ENCODE data around the gene ACSM3. TPM values are rescaled to one million over a fixed set of nuclear protein-coding genes. Genes with fewer than 3 reads are reported as not detected.

Gene ACSM3
- total and polyA plus RNA-seq, 9 of the 15 experiments (the other 6 are each of a cell fraction or from before 2014, with no cell fraction given): 112 to 420 (median 182) TPM

DNA sequence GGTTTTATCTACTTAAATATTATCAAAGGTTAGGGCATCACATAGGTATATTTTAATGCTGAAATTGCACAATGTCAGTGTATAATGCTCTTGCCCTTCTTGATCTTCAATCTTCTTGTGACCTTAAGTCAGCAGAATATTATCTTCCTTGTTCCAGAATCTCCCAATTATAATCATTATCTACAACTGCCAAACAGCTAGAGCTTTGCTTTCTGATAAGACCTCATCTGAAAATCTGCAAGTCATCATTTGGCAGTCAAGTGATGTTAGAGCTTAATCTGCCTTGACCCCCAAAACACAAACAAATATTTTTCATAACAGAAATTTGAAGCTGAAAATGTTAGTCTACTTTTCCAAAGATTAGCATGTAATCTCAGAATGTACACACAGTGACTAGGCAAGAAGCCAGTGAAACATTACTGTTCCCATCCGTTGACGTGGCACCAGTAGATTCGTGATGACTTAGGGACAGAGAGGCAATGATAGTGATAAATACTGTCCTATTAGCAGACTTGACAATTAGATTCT lies 62.3 kb downstream of the ACSM3 start (continued):
- TF ChIP-seq, protein P1, sequence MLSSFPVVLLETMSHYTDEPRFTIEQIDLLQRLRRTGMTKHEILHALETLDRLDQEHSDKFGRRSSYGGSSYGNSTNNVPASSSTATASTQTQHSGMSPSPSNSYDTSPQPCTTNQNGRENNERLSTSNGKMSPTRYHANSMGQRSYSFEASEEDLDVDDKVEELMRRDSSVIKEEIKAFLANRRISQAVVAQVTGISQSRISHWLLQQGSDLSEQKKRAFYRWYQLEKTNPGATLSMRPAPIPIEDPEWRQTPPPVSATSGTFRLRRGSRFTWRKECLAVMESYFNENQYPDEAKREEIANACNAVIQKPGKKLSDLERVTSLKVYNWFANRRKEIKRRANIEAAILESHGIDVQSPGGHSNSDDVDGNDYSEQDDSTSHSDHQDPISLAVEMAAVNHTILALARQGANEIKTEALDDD (IDR thresholded peaks at IDR 0.05): peak; percentile 65; the same call in 1 of the 2 replicates
- peak in 1 of 2 experiments; percentile 92; a peak in 2 of 4 replicates for TF ChIP-seq HDAC1 (IDR thresholded peaks at IDR 0.05)
- TF ChIP-seq DACH1 (IDR thresholded peaks at IDR 0.05; ENCODE audit: partially characterized antibody): peak; percentile 57
- TF ChIP-seq, protein P2, sequence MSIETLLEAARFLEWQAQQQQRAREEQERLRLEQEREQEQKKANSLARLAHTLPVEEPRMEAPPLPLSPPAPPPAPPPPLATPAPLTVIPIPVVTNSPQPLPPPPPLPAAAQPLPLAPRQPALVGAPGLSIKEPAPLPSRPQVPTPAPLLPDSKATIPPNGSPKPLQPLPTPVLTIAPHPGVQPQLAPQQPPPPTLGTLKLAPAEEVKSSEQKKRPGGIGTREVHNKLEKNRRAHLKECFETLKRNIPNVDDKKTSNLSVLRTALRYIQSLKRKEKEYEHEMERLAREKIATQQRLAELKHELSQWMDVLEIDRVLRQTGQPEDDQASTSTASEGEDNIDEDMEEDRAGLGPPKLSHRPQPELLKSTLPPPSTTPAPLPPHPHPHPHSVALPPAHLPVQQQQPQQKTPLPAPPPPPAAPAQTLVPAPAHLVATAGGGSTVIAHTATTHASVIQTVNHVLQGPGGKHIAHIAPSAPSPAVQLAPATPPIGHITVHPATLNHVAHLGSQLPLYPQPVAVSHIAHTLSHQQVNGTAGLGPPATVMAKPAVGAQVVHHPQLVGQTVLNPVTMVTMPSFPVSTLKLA (conservative IDR thresholded peaks at IDR 0.05): peak in 1 of 2 experiments; percentile 49; a peak in 3 of 4 replicates
- peak; percentile 85 for TF ChIP-seq NCOA1 (IDR thresholded peaks at IDR 0.05; ENCODE audit: low read depth)
- TF ChIP-seq, protein P3, sequence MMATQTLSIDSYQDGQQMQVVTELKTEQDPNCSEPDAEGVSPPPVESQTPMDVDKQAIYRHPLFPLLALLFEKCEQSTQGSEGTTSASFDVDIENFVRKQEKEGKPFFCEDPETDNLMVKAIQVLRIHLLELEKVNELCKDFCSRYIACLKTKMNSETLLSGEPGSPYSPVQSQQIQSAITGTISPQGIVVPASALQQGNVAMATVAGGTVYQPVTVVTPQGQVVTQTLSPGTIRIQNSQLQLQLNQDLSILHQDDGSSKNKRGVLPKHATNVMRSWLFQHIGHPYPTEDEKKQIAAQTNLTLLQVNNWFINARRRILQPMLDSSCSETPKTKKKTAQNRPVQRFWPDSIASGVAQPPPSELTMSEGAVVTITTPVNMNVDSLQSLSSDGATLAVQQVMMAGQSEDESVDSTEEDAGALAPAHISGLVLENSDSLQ (IDR thresholded peaks at IDR 0.05): peak; percentile 72
- TF ChIP-seq, protein P4, sequence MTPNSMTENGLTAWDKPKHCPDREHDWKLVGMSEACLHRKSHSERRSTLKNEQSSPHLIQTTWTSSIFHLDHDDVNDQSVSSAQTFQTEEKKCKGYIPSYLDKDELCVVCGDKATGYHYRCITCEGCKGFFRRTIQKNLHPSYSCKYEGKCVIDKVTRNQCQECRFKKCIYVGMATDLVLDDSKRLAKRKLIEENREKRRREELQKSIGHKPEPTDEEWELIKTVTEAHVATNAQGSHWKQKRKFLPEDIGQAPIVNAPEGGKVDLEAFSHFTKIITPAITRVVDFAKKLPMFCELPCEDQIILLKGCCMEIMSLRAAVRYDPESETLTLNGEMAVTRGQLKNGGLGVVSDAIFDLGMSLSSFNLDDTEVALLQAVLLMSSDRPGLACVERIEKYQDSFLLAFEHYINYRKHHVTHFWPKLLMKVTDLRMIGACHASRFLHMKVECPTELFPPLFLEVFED (CRISPR knock-in tag; conservative IDR thresholded peaks at IDR 0.05): peak; percentile 67; the same call in 1 of the 2 replicates
- TF ChIP-seq CBFA2T2 (conservative IDR thresholded peaks at IDR 0.05): peak; percentile 91
- TF ChIP-seq, protein P5, sequence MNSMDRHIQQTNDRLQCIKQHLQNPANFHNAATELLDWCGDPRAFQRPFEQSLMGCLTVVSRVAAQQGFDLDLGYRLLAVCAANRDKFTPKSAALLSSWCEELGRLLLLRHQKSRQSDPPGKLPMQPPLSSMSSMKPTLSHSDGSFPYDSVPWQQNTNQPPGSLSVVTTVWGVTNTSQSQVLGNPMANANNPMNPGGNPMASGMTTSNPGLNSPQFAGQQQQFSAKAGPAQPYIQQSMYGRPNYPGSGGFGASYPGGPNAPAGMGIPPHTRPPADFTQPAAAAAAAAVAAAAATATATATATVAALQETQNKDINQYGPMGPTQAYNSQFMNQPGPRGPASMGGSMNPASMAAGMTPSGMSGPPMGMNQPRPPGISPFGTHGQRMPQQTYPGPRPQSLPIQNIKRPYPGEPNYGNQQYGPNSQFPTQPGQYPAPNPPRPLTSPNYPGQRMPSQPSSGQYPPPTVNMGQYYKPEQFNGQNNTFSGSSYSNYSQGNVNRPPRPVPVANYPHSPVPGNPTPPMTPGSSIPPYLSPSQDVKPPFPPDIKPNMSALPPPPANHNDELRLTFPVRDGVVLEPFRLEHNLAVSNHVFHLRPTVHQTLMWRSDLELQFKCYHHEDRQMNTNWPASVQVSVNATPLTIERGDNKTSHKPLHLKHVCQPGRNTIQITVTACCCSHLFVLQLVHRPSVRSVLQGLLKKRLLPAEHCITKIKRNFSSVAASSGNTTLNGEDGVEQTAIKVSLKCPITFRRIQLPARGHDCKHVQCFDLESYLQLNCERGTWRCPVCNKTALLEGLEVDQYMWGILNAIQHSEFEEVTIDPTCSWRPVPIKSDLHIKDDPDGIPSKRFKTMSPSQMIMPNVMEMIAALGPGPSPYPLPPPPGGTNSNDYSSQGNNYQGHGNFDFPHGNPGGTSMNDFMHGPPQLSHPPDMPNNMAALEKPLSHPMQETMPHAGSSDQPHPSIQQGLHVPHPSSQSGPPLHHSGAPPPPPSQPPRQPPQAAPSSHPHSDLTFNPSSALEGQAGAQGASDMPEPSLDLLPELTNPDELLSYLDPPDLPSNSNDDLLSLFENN (IDR thresholded peaks at IDR 0.05; ENCODE audit: low read depth in 2 of 2, low read length in 2 of 2): peak in 1 of 2 experiments; percentile 71; a peak in 1 of 4 replicates
- TF ChIP-seq TGIF2 (CRISPR knock-in tag; IDR thresholded peaks at IDR 0.05): no peak
- TF ChIP-seq, protein P6, sequence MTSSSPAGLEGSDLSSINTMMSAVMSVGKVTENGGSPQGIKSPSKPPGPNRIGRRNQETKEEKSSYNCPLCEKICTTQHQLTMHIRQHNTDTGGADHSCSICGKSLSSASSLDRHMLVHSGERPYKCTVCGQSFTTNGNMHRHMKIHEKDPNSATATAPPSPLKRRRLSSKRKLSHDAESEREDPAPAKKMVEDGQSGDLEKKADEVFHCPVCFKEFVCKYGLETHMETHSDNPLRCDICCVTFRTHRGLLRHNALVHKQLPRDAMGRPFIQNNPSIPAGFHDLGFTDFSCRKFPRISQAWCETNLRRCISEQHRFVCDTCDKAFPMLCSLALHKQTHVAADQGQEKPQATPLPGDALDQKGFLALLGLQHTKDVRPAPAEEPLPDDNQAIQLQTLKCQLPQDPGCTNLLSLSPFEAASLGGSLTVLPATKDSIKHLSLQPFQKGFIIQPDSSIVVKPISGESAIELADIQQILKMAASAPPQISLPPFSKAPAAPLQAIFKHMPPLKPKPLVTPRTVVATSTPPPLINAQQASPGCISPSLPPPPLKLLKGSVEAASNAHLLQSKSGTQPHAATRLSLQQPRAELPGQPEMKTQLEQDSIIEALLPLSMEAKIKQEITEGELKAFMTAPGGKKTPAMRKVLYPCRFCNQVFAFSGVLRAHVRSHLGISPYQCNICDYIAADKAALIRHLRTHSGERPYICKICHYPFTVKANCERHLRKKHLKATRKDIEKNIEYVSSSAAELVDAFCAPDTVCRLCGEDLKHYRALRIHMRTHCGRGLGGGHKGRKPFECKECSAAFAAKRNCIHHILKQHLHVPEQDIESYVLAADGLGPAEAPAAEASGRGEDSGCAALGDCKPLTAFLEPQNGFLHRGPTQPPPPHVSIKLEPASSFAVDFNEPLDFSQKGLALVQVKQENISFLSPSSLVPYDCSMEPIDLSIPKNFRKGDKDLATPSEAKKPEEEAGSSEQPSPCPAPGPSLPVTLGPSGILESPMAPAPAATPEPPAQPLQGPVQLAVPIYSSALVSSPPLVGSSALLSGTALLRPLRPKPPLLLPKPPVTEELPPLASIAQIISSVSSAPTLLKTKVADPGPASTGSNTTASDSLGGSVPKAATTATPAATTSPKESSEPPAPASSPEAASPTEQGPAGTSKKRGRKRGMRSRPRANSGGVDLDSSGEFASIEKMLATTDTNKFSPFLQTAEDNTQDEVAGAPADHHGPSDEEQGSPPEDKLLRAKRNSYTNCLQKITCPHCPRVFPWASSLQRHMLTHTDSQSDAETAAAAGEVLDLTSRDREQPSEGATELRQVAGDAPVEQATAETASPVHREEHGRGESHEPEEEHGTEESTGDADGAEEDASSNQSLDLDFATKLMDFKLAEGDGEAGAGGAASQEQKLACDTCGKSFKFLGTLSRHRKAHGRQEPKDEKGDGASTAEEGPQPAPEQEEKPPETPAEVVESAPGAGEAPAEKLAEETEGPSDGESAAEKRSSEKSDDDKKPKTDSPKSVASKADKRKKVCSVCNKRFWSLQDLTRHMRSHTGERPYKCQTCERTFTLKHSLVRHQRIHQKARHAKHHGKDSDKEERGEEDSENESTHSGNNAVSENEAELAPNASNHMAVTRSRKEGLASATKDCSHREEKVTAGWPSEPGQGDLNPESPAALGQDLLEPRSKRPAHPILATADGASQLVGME (CRISPR knock-in tag; IDR thresholded peaks at IDR 0.05): 0 out of 2 replicates have a peak, but pooled peaks have one; percentile 44
- peak; percentile 58; the same call in 1 of the 2 replicates for TF ChIP-seq DMBX1 (CRISPR knock-in tag; IDR thresholded peaks at IDR 0.05; ENCODE audit: borderline replicate concordance)

Measured in K562 (cell line).